Left lung (tissue), 10 donors: ENCODE data around the gene NTRK2. TPM values are rescaled to one million over a fixed set of nuclear protein-coding genes. Genes with fewer than 3 reads are reported as not detected.
A peak's percentile ranks its signal among the peaks of the same experiment; 100 is the strongest.

ENCODE experiments used
- ATAC-seq: fragments of 200-7000 bp; cut with Tn5 transposase; one replicate; pipeline ENCODE4 v1.9.1; 2020; ENCODE audit warnings: moderate library complexity
- DNase-seq, 4 donors: peaks; one replicate each; pipeline ENCODE4 v3.0.0-alpha.2; 2013 to 2020
- H3K27ac ChIP-seq, 2 donors: fragments of 200-600 bp; sonication (generic) in 1 of 2; one replicate each; pipeline versions ENCODE4 v1.5.0 to v1.8.0; 2020 to 2021
- H3K27me3 ChIP-seq, 2 donors: fragments of 200-600 bp; sonication (generic) in 1 of 2; one replicate each; pipeline versions ENCODE4 v1.5.0 to v1.8.0; 2020 to 2021
- H3K36me3 ChIP-seq, 2 donors: fragments of 200-600 bp; sonication (generic) in 1 of 2; one replicate each; pipeline versions ENCODE4 v1.5.0 to v1.8.0; 2020 to 2021
- H3K4me1 ChIP-seq, 2 donors: fragments of 200-600 bp; one replicate each; pipeline ENCODE4 v1.8.0; 2021
- H3K4me3 ChIP-seq, 2 donors: fragments of 200-600 bp; sonication (generic) in 1 of 2; one replicate each; pipeline versions ENCODE4 v1.5.0 to v1.8.0; 2020 to 2021; ENCODE audit warnings: mild to moderate bottlenecking in 1 of 2
- H3K9me3 ChIP-seq, 2 donors: fragments of 200-600 bp; sonication (generic) in 1 of 2; one replicate each; pipeline versions ENCODE4 v1.5.0 to v1.8.0; 2020 to 2021
- CTCF ChIP-seq, 2 donors: fragments of 200-600 bp; sonication (generic) in 1 of 2; IDR thresholded peaks; one replicate each; pipeline versions ENCODE4 v1.5.0 to v1.8.0; 2021; ENCODE audit warnings: antibody characterized with exemption in 2 of 2
- intact Hi-C, 2 donors: fragments of 100-400 bp; cut with DNase I; formaldehyde crosslinking; loops; one replicate each; pipeline versions ENCODE4 v1.11.2 to v1.14.2; 2022
- polyA plus RNA-seq, 6 donors: library from polyadenylated mRNA; unstranded; fragments of 120-200 nt; gene quantifications; one replicate each; pipeline ENCODE4 v1.2.1, GENCODE V29; 2013; ENCODE audit not compliant: insufficient read length in 6 of 6
- total RNA-seq, 2 donors: library from RNA; stranded (reverse); fragmentation: NEBNext Ultra II Directional; extraction: Animal tissue kit (Norgen Biotek cat#: 25700); gene quantifications; one replicate each; pipeline ENCODE4 v1.2.1, GENCODE V29; 2021
- donor health status: DM: no; HTN: yes; CAD: no.
- donor health status: DM: no; HTN: no; CAD: no.

Gene NTRK2
- total and polyA plus RNA-seq, 8 donors = 0.29 to 3.8 (median 1.7) TPM

- ATAC-seq = no peak
- Histone ChIP-seq H3K4me3 (no peak overlapping the region), H3K27ac (no peak overlapping the region), H3K9me3 (no peaks in the 10 kb centered on the region), H3K27me3 (peaks cover 0 to 4% of the 10 kb centered on the region in 2 donors), H3K4me1 (no peaks in the 10 kb centered on the region), H3K36me3 (no peaks in the 10 kb centered on the region)
- no peak for TF ChIP-seq CTCF (IDR thresholded peaks at IDR 0.05)
- intact Hi-C loops = loop anchor here in 1 of 2 donors (10.0 kb wide), 1 partner anchor 76 kb away; no protein-coding TSS in a partner anchor
- peak in 2 of 4 donors; percentile 17 to 39 for DNase-seq
Measured at GRCh38 chr9:84709056-84709455, 39.5 kb downstream of the NTRK2 start.

GRCh38 chr9:84710701-84711397, 41.3 kb downstream of the NTRK2 start:
- no peak for ATAC-seq
- Histone ChIP-seq H3K27me3 (no peaks in the 10 kb centered on the region), H3K36me3 (no peaks in the 10 kb centered on the region), H3K4me1 (no peaks in the 10 kb centered on the region), H3K4me3 (no peak overlapping the region), H3K9me3 (no peaks in the 10 kb centered on the region), H3K27ac (no peak overlapping the region)
- no peak for TF ChIP-seq CTCF (IDR thresholded peaks at IDR 0.05)
- intact Hi-C loops = no loop called here
- DNase-seq = no peak

GRCh38 chr9:84711398-84711777, 41.9 kb downstream of the NTRK2 start:
- no peak overlapping the region for H3K4me3 ChIP-seq
- no peak overlapping the region for H3K27ac ChIP-seq
- H3K27me3 ChIP-seq = no peaks in the 10 kb centered on the region
- no peaks in the 10 kb centered on the region for H3K4me1 ChIP-seq
- no peaks in the 10 kb centered on the region for H3K9me3 ChIP-seq
- intact Hi-C loops = no loop called here
- H3K36me3 ChIP-seq = no peaks in the 10 kb centered on the region
- DNase-seq = no peak
- ATAC-seq = no peak
- TF ChIP-seq CTCF (IDR thresholded peaks at IDR 0.05) = no peak

GRCh38 chr9:84711936-84712335, 42.4 kb downstream of the NTRK2 start:
- ATAC-seq (no peak), DNase-seq (peak in 1 of 4 donors; percentile 5)
- no peak for TF ChIP-seq CTCF (IDR thresholded peaks at IDR 0.05)
- no peaks in the 10 kb centered on the region for H3K9me3 ChIP-seq
- H3K4me3 ChIP-seq = no peak overlapping the region
- intact Hi-C loops = no loop called here
- H3K4me1 ChIP-seq = no peaks in the 10 kb centered on the region
- no peaks in the 10 kb centered on the region for H3K27me3 ChIP-seq
- no peaks in the 10 kb centered on the region for H3K36me3 ChIP-seq
- H3K27ac ChIP-seq = no peak overlapping the region

GRCh38 chr9:84716217-84716616, 46.7 kb downstream of the NTRK2 start:
- H3K36me3 ChIP-seq = no peaks in the 10 kb centered on the region
- intact Hi-C loops = no loop called here
- no peaks in the 10 kb centered on the region for H3K9me3 ChIP-seq
- DNase-seq = no peak
- no peak overlapping the region for H3K4me3 ChIP-seq
- no peak for ATAC-seq
- no peaks in the 10 kb centered on the region for H3K27me3 ChIP-seq
- no peaks in the 10 kb centered on the region for H3K4me1 ChIP-seq
- no peak overlapping the region for H3K27ac ChIP-seq
- TF ChIP-seq CTCF (IDR thresholded peaks at IDR 0.05) = no peak
